Activated naive CD4-positive, alpha-beta T cell treated with anti-CD3 and anti-CD28 coated beads, Interleukin-2, amount 10 ng/mL, durations not matched to agents 7 days and 5 days (primary cell): ENCODE results near the gene OR14A16.

Source experiments
- CTCF ChIA-PET: fragments of 350-600 bp; sonication (Branson Sonifier 250); formaldehyde crosslinking; loops from one replicate; lab custom pipeline; 2021; ENCODE audit warnings: antibody characterized with exemption; lab: Charles Lee
- DNase-seq: peaks from one replicate; pipeline ENCODE4 v3.0.0-alpha.2; 2020
- H3K27ac Mint-ChIP-seq: one replicate; pipeline ENCODE4 v1.8.0; 2021; ENCODE audit warnings: mild to moderate bottlenecking, moderate library complexity, mixed read lengths
- H3K27me3 Mint-ChIP-seq: one replicate; pipeline ENCODE4 v1.8.0; 2021; ENCODE audit warnings: mild to moderate bottlenecking, mixed read lengths
- H3K36me3 Mint-ChIP-seq: one replicate; pipeline ENCODE4 v1.8.0; 2021; ENCODE audit warnings: mixed read lengths
- H3K4me1 Mint-ChIP-seq: one replicate; pipeline ENCODE4 v1.8.0; 2021; ENCODE audit warnings: mixed read lengths
- H3K4me3 Mint-ChIP-seq: one replicate; pipeline ENCODE4 v1.8.0; 2021; ENCODE audit warnings: mild to moderate bottlenecking, moderate library complexity, mixed read lengths
- H3K9me3 Mint-ChIP-seq: one replicate; pipeline ENCODE4 v1.8.0; 2021; ENCODE audit warnings: mixed read lengths

The OR14A16 gene

GRCh38 chr1:247841796-247842195, 17.9 kb upstream of the OR14A16 start, which contains the start of gene OR11L1:
TSS of gene OR11L1 (minus strand) at chr1:247841896. CDS start at chr1:247841896, 0 bp downstream.
- CTCF ChIA-PET: interaction anchor here (0.8 kb wide), 1 partner anchor 16 kb away, joined by 4 read pairs; the partner anchor contains the start of gene TRIM58
- Mint-ChIP-seq H3K9me3 (no peaks in the 10 kb centered on the region), H3K27ac (no peak within 1 kb of the TSS), H3K4me3 (no peak within 1 kb of the TSS), H3K36me3 (no peaks in the 10 kb centered on the region), H3K4me1 (no peaks in the 10 kb centered on the region), H3K27me3 (no peaks in the 10 kb centered on the region)
- DNase-seq: no peak

GRCh38 chr1:247840818-247841217, 16.9 kb upstream of the OR14A16 start:
- Mint-ChIP-seq H3K27ac (no peak overlapping the region), H3K27me3 (no peaks in the 10 kb centered on the region), H3K36me3 (no peaks in the 10 kb centered on the region), H3K4me3 (no peak overlapping the region), H3K9me3 (no peaks in the 10 kb centered on the region), H3K4me1 (no peaks in the 10 kb centered on the region)
- no peak for DNase-seq
- CTCF ChIA-PET: interaction anchor here (0.7 kb wide), 2 partner anchors 72 to 386 kb away, joined by 3 read pairs; no protein-coding TSS in a partner anchor

GRCh38 chr1:247833601-247834000, 9.7 kb upstream of the OR14A16 start:
- Mint-ChIP-seq H3K9me3 (no peaks in the 10 kb centered on the region), H3K4me1 (no peaks in the 10 kb centered on the region), H3K27me3 (no peaks in the 10 kb centered on the region), H3K4me3 (no peak overlapping the region), H3K36me3 (no peaks in the 10 kb centered on the region), H3K27ac (no peak overlapping the region)
- no peak for DNase-seq
- CTCF ChIA-PET: interaction anchor here (1.0 kb wide), 1 partner anchor 22 kb away, joined by 3 read pairs; no protein-coding TSS in a partner anchor

- H3K27me3 Mint-ChIP-seq: no peaks in the 10 kb centered on the region
- no peak overlapping the region for H3K4me3 Mint-ChIP-seq
- H3K9me3 Mint-ChIP-seq: no peaks in the 10 kb centered on the region
- CTCF ChIA-PET: no interaction called here
- no peak overlapping the region for H3K27ac Mint-ChIP-seq
- H3K36me3 Mint-ChIP-seq: no peaks in the 10 kb centered on the region
- DNase-seq: no peak
- H3K4me1 Mint-ChIP-seq: no peaks in the 10 kb centered on the region
These were observed 5.7 kb upstream of the OR14A16 start for GRCh38 chr1:247829656-247830055.

GRCh38 chr1:247825362-247825761, 1.4 kb upstream of the OR14A16 start:
- H3K27me3 Mint-ChIP-seq: no peaks in the 10 kb centered on the region
- no peak overlapping the region for H3K27ac Mint-ChIP-seq
- DNase-seq: no peak
- no peak overlapping the region for H3K4me3 Mint-ChIP-seq
- no peaks in the 10 kb centered on the region for H3K4me1 Mint-ChIP-seq
- no peaks in the 10 kb centered on the region for H3K9me3 Mint-ChIP-seq
- no peaks in the 10 kb centered on the region for H3K36me3 Mint-ChIP-seq
- CTCF ChIA-PET: no interaction called here

GRCh38 chr1:247822060-247822459, 1.9 kb downstream of the OR14A16 start:
- Mint-ChIP-seq H3K27ac (no peak overlapping the region), H3K9me3 (no peaks in the 10 kb centered on the region), H3K36me3 (no peaks in the 10 kb centered on the region), H3K27me3 (no peaks in the 10 kb centered on the region), H3K4me3 (no peak overlapping the region), H3K4me1 (no peaks in the 10 kb centered on the region)
- CTCF ChIA-PET: no interaction called here
- no peak for DNase-seq

GRCh38 chr1:247812637-247813036, 11.3 kb downstream of the OR14A16 start:
- no peaks in the 10 kb centered on the region for H3K9me3 Mint-ChIP-seq
- no peak overlapping the region for H3K4me3 Mint-ChIP-seq
- CTCF ChIA-PET: no interaction called here
- H3K36me3 Mint-ChIP-seq: no peaks in the 10 kb centered on the region
- H3K27ac Mint-ChIP-seq: no peak overlapping the region
- no peaks in the 10 kb centered on the region for H3K27me3 Mint-ChIP-seq
- H3K4me1 Mint-ChIP-seq: no peaks in the 10 kb centered on the region
- no peak for DNase-seq

GRCh38 chr1:247797518-247797917, 26.4 kb downstream of the OR14A16 start:
- no peaks in the 10 kb centered on the region for H3K36me3 Mint-ChIP-seq
- CTCF ChIA-PET: no interaction called here
- H3K27ac Mint-ChIP-seq: no peak overlapping the region
- H3K27me3 Mint-ChIP-seq: no peaks in the 10 kb centered on the region
- no peak overlapping the region for H3K4me3 Mint-ChIP-seq
- DNase-seq: no peak
- H3K9me3 Mint-ChIP-seq: no peaks in the 10 kb centered on the region
- H3K4me1 Mint-ChIP-seq: no peaks in the 10 kb centered on the region

- no peaks in the 10 kb centered on the region for H3K27me3 Mint-ChIP-seq
- no peaks in the 10 kb centered on the region for H3K9me3 Mint-ChIP-seq
- no peaks in the 10 kb centered on the region for H3K4me1 Mint-ChIP-seq
- H3K36me3 Mint-ChIP-seq: no peaks in the 10 kb centered on the region
- no peak overlapping the region for H3K27ac Mint-ChIP-seq
- no peak for DNase-seq
- H3K4me3 Mint-ChIP-seq: no peak overlapping the region
- CTCF ChIA-PET: no interaction called here
These were observed 54.3 kb downstream of the OR14A16 start for GRCh38 chr1:247769603-247770002.
